PFSK-1 (cell line): ENCODE data around the gene MSL2.

Experiments
- REST ChIP-seq, 2 experiments: IDR thresholded peaks; 2 replicates each; pipeline versions ENCODE4 v1.6.1 to v1.8.0; 2011 to 2012; ENCODE audit warnings: low read depth in 2 of 2, low read length in 2 of 2, control low read depth in 1 of 2, inconsistent platforms in 1 of 2, mild to moderate bottlenecking in 1 of 2, moderate library complexity in 1 of 2; ENCODE audit not compliant: insufficient read depth in 1 of 2
- TAF1 ChIP-seq: IDR thresholded peaks from 2 replicates; pipeline ENCODE4 v1.6.1; 2012; ENCODE audit warnings: low read length, control low read depth, borderline replicate concordance; ENCODE audit not compliant: insufficient read depth

- no peak for TF ChIP-seq REST (IDR thresholded peaks at IDR 0.05; ENCODE audit: insufficient read depth in 1 of 2, low read depth in 2 of 2, low read length in 2 of 2)
- TF ChIP-seq TAF1: no peak
Measured at GRCh38 chr3:136207489-136208115, 11.5 kb upstream of the MSL2 start.
